ENCODE data around the gene INO80D.
A peak's percentile ranks its signal among the peaks of the same experiment; 100 is the strongest.
"Not testable (repeated sequence)": the region's sequence is repeated elsewhere in the genome, so short reads cannot be mapped to it uniquely, and the experiment has no call there.

INO80D gene, protein sequence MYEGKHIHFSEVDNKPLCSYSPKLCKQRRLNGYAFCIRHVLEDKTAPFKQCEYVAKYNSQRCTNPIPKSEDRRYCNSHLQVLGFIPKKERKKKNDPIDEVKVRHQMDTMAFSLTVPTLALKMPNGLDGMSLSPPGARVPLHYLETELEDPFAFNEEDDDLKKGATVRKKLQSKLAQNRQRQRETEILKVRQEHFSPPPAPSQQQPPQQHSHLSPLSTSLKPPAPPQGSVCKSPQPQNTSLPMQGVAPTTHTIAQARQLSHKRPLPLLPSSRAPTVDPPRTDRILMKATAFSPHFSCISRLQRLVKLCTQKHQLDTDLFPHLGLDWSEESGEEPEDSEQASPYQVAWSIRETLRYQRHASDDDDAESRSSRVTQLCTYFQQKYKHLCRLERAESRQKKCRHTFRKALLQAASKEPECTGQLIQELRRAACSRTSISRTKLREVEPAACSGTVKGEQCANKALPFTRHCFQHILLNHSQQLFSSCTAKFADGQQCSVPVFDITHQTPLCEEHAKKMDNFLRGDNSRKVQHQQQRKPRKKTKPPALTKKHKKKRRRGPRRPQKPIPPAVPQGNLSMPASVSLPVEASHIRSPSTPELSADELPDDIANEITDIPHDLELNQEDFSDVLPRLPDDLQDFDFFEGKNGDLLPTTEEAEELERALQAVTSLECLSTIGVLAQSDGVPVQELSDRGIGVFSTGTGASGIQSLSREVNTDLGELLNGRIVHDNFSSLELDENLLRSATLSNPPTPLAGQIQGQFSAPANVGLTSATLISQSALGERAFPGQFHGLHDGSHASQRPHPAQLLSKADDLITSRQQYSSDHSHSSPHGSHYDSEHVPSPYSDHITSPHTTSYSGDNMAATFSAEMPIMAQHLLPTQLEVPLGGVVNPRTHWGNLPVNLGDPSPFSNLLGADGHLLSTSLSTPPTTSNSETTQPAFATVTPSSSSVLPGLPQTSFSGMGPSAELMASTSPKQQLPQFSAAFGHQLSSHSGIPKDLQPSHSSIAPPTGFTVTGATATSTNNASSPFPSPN

DNA sequence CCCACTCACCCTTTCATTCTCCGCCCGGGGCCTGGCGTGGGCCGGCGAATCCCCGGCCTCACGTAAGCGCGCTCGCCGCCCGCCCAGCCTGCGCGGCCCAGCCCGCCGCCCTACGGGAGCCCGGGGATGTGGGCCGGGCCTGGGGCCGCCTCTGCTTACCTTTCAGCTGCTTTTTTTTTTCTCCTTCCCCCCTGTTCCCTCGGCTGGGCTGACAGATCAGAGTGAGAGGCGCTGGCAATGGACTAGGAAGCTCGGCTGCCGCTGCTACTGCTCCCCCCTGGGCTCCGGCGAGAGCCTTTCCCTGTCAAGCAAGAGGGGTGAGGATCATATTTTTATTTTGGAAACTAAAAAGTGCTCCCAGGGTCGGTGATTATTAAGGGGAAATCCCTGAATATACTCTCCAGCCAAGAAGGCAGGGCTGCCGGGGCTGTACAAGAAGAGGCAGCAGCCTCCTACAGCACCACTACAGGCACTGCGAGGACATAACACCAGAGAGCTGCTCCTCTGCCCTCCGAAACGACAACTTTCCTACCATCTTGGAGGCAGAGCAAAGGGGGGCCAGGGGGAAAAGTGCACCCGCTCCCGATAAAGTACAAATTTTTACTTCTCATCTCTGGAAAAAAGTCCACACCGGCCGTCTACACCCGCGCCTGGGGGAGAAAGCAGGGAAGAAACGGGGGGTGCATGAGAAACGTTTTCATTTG lies at the start of gene INO80D:
INO80D (minus strand) TSS at position 433 of the 704 bp plus-strand sequence. CDS start 23,158 bp downstream, outside the sequence.
- peak; percentile 64 for DNase-seq (ENCODE audit: low spot score)

DNA sequence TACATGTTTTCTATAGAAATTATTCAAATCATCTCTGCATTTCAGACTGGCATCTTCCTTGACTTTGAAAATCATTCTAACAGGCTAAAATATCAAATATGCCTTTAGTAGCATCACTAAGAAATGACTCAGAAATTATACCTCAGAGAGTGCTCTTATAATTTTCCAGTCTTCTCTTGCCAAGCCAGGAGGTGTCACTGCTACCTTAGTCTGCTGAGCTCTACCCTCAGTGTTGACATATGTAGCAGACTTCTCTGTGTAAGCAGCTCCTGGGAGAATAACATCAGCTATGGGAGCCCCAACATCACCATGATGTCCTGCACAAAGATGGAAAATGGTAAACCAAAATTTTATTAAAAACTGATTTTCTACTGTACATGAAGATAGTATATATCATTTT lies 41.7 kb upstream of the INO80D start:
- DNase-seq (ENCODE audit: low spot score): no peak

GRCh38 chr2:206125901-206126300 lies 39.9 kb upstream of the INO80D start:
- DNase-seq (ENCODE audit: low spot score): no peak

DNA sequence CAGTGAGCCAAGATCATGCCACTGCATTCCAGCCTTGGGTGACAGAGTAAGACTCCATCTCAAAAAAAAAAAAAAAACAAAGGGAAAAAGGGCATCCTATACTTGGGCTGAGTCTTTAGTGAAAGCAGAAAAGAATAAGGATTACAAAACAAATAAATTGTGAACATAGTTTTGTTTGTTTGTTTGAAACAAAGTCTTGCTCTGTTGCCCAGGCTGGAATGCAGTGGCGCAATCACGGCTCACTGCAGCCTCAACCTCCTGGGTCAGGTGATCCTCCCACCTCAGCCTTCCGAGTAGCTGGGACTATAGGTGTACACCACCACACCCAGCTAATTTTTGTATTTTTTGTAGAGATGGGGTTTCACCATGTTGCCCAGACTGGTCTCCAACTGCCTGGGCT lies 36.6 kb upstream of the INO80D start:
- not testable (repeated sequence) for DNase-seq (ENCODE audit: low spot score)

- DNase-seq (ENCODE audit: low spot score): no peak
Observed at GRCh38 chr2:206116278-206116677, 30.3 kb upstream of the INO80D start.

DNA sequence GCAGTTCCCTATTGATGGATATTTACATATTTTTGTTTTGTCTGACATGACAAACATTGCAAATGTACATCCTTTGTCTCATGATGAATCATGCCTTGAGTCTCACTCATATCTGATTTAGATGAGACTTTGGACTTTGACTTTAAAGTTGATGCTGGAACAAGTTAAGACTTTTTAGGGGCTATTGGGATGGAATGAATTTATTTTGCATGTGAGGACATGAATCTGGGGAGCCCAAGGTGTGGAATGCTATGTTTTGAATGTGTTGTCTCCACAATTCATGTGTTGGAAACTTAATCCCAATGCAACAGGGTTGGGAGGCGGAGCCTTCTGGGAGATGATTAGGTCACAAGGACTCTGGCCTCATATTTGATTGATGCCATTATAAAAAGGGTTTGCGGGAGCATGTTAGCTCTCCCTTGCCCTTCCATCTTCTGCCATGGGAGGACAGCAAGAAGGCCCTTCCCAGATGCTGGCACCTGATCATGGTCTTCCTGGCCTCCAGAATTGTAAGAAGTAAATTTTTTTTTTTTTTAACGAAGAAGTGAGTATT lies 29.1 kb upstream of the INO80D start:
- DNase-seq (ENCODE audit: low spot score): no peak

GRCh38 chr2:206112846-206113547 lies 27.0 kb upstream of the INO80D start:
- DNase-seq (ENCODE audit: low spot score): no peak

DNA sequence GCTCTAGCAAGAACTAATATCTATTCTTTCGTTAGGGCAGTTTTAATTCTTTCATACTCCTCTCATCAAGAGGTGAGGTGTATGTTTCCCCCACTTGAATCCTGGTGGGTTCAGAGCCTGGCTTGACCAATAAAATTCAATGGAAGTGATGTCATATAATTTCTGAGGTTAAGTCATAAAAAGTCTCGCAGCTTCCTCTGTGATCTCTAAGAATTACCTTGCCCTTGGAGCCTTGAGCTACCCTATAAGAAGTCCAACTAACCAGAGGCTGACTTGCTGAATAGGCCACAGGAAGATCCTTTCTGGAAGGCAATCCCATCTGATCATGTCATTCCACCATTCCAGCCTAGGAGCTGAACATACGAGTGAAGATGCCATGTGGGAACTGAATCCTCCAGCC lies 26.1 kb upstream of the INO80D start:
- DNase-seq (ENCODE audit: low spot score): no peak

- no peak for DNase-seq (ENCODE audit: low spot score)
Observed at GRCh38 chr2:206108713-206109112, 22.7 kb upstream of the INO80D start.

GRCh38 chr2:206105541-206105940 lies 19.6 kb upstream of the INO80D start:
- no peak for DNase-seq (ENCODE audit: low spot score)

GRCh38 chr2:206105038-206105437 lies 19.1 kb upstream of the INO80D start:
- DNase-seq (ENCODE audit: low spot score): no peak

DNA sequence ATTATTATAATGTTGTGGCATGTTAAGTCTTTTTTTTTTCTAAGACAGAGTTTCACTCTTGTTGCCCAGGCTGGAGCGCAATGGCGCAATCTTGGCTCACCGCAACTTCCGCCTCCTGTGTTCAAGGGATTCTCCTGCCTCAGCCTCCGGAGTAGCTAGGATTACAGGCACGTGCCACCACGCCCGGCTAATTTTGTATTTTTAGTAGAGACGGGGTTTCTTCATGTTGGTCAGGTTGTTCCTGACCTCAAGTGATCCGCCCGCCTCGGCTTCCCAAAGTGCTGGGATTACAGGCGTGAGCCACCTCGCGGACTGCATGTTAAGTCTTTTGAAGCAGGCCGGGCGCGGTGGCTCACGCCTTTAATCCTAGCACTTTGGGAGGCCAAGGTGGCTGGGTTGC lies 12.9 kb upstream of the INO80D start:
- DNase-seq (ENCODE audit: low spot score): not testable (repeated sequence)

DNA sequence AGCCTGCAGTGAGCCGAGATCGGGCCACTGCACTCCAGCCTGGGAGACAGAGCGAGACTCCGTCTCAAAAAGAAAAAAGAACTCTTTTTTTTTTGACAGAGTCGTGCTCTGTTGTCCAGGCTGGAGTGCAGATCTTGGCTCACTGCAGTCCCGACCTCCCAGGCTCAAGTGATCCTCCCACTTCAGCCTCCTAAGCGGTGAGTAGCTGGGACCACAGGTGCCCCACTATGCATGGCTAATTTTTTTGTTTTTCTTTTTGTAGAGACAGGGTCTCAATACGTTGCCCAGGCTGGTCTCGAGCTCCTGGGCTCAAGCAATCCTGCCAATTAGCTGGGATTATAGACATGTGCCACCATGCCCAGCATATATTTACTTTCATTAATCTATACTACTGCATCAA lies 12.5 kb upstream of the INO80D start:
- no peak for DNase-seq (ENCODE audit: low spot score)

DNA sequence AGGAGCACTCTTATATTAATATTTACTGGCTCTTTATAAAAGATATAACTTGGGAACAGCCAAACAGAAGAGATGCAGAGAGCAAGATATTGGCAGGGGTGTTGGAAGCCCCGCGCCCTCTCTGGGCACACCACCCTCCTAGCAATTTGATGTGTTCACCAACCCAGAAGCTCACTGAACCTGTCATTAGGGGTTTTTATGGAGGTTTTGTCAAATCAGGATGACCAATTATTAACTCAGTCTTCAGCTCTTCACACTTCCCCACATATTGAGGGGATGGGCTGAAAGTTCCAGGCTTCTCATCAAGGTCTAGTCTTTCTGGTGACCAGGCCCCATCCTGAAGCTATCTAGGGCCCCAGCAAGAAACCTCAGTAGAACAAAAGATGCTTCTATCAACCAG lies 10.9 kb upstream of the INO80D start:
- no peak for DNase-seq (ENCODE audit: low spot score)

GRCh38 chr2:206095536-206096332 lies 9.8 kb upstream of the INO80D start:
- DNase-seq (ENCODE audit: low spot score): no peak

DNA sequence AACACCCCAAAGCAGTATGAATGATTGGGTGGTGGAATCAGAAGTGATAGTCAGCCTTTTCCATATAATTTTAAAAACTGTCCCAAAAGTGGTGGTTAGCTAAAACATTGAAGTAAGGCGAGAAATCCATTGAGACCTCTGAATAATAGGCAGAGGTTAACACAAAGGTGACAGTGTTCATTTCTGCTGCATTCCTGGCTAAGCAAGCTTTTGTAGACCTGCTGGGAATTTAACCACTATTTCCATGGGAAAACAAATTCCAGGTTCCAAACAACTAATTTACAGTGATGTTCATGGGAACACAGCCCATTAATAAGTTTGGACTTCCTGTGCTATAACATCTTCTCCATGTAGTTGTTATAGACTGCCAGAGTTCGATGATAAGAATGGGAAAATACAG lies 6.3 kb upstream of the INO80D start:
- DNase-seq (ENCODE audit: low spot score): no peak

- DNase-seq (ENCODE audit: low spot score): no peak
Observed at GRCh38 chr2:206088248-206088647, 2.3 kb upstream of the INO80D start.

GRCh38 chr2:206086716-206087350 lies 859 bp upstream of the INO80D start:
- DNase-seq (ENCODE audit: low spot score): no peak

DNA sequence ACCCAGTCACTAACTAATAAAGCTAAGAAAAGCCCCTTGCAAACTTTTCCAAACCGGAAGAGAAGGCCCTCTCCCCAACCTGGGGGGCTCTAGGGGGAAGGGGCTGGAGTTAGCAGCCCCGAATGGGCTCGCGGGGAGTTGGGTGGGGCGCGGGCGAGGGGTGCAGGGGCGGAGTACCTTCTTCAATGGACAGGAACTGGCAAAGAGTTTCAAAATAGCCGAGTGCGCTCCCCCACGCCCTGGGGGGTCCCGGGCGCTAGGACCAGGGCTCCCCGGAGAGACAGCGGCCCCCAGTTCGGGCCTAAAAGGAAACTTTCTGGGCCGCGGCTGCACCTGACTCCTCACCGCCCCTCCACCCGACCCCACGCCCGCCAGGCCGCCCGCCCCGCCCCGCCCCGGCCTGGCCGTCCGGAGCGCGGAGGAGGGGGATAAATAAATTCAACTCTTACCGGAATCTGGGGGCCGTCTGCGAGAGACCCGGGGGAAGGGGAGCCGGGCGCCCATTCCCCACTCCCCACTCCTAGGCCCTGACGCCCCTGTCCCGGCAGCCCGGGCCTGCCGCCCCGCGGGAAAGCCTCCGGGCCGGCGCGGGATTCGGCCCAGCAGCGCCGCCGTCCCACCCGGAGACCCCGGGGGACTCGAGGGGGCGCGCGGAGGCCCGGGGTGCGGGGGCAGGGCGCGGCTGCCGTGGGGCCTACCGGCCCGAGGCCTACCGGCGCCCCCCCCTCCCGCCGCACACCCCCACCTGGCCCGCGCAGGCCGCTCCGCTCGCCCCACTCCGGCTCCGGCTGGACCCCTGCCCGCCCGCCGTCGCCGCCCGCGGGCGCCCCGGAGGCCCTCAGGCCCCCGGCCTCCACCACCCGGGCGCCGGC lies 868 bp downstream of the INO80D start:
- peak; percentile 38 for DNase-seq (ENCODE audit: low spot score)

All from iPS-NIHi11 (cell line).